ENCODE results near the gene PITPNM3. TPM values are rescaled to one million over a fixed set of nuclear protein-coding genes. Genes with fewer than 3 reads are reported as not detected.

The PITPNM3 gene
- total and polyA plus RNA-seq, 2 of the 8 experiments (the other 6 are each of a cell fraction or from before 2014, with no cell fraction given), result 1.7 to 3.1 TPM

DNA sequence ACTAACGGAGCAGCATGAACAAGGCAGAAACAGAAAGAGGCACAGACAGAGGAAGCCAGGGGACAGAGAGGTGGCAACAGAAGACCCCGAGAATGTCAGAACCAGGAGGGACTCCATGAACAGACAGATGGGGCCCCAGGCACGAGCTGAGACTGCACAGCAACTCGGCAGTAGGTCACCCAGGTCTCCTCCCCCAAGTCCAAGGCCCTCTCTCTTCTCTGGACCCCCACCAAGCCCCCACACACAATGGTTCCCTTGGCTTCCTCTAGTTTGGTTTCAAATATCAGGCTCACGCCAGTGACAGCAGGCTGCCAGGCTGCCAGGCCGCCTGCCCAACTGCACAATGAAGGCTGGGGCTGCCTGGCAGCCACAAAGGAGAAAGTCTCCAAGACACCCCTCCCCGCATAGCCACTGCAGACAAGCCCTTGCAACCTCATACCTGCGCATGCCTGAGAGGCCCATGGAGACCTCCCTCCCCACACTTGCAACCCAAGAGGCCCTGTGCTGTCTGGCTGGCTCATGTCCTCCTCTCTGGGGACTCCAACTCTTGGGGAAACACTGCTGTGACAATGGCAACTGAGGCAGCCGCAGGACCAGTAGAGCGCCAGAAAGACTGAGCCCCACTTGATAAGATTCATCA is 57.3 kb downstream of the PITPNM3 start:
- no peaks in the 10 kb centered on the region for H3K27me3 ChIP-seq (replicated peaks in 1 of 4; ENCODE audit: control insufficient read depth in 3 of 4, extremely low read depth in 1 of 4, insufficient read depth in 3 of 4, low read length in 3 of 4)
- peaks cover 9 to 28% (median 15%) of the 10 kb centered on the region in 4 experiments for H3K4me1 ChIP-seq (replicated peaks in 1 of 4; ENCODE audit: control insufficient read depth in 3 of 4, insufficient read depth in 4 of 4, low read length in 3 of 4)
- H3K23ac ChIP-seq (ENCODE audit: insufficient read length), result no peak overlapping the region
- H3K4me2 ChIP-seq (ENCODE audit: insufficient read depth in 1 of 2, low read depth in 2 of 2, low read length in 2 of 2), result no peak overlapping the region
- no peak overlapping the region for H3K56ac ChIP-seq (replicated peaks; ENCODE audit: insufficient read length, low read depth, low read length)
- H4K8ac ChIP-seq (ENCODE audit: extremely low read depth, insufficient read depth, low read length), result no peak overlapping the region; the same call in 1 of the 2 replicates
- FAIRE-seq, result no peak
- ChIA-PET POLR2A (ENCODE audit: partially characterized antibody) (interaction anchor here (0.6 kb wide), 1 partner anchor 1532 kb away, joined by 3 read pairs; no protein-coding TSS in a partner anchor), CTCF (ENCODE audit: partially characterized antibody) (interaction anchor here (1.0 to 1.3 kb wide), 2 partner anchors 12 to 25 kb away, joined by 3 read pairs; no protein-coding TSS in a partner anchor)
- no peak overlapping the region for H2BK20ac ChIP-seq (ENCODE audit: low read length)
- H2AFZ ChIP-seq (ENCODE audit: low read length), result no peak overlapping the region
- no peaks in the 10 kb centered on the region for H3K79me2 ChIP-seq (ENCODE audit: control insufficient read depth in 1 of 2, insufficient read depth in 2 of 2, low read length in 2 of 2)
- no peak overlapping the region for H3K4ac ChIP-seq (replicated peaks; ENCODE audit: insufficient read length, low read depth, low read length)
- no peaks in the 10 kb centered on the region for H3K79me1 ChIP-seq (ENCODE audit: low read depth, low read length)
- no peak for DNase-seq (ENCODE audit: low read depth in 1 of 2, low spot score in 2 of 2)
- H2BK120ac ChIP-seq (replicated peaks; ENCODE audit: low read depth, low read length), result no peak overlapping the region
- 87% methylated on average over 10 of the region's 10 CpGs; no CpG with 5 or more reads in 1 of the 2 experiments for WGBS, 2 experiments (ENCODE audit: extremely low coverage in 1 of 2, insufficient coverage in 1 of 2, insufficient read length in 1 of 2, insufficient replicate concordance in 2 of 2, low coverage in 1 of 2, low lambda C conversion rate in 2 of 2, missing lambda C conversion rate in 1 of 2)
- no peak overlapping the region; the same call in 1 of the 2 replicates for H3K18ac ChIP-seq (ENCODE audit: extremely low read depth, low read length)
- no peaks in the 10 kb centered on the region; a peak in 1 of 4 replicates for H3K9me3 ChIP-seq (ENCODE audit: insufficient read depth in 2 of 2, low read depth in 1 of 2, low read length in 1 of 2)
- peaks cover 4% of the 10 kb centered on the region; the same call in 1 of the 2 replicates for H3K23me2 ChIP-seq (ENCODE audit: low read depth, low read length)
- no peak overlapping the region for H4K5ac ChIP-seq (ENCODE audit: insufficient read length, low read depth, low read length)
- no peak for TF ChIP-seq RNF2 (IDR thresholded peaks at IDR 0.05; ENCODE audit: borderline replicate concordance, low read depth, low read length, missing control alignments, poor library complexity, severe bottlenecking)
- no peak for TF ChIP-seq SIRT6 (IDR thresholded peaks at IDR 0.05; ENCODE audit: low read length)
- TF ChIP-seq KDM4A (IDR thresholded peaks at IDR 0.05; ENCODE audit: low read depth, low read length, severe bottlenecking), result no peak
- no peak for TF ChIP-seq BRCA1 (IDR thresholded peaks at IDR 0.05; ENCODE audit: low read depth, low read length)
- no peak for TF ChIP-seq POLR2AphosphoS5 (IDR thresholded peaks at IDR 0.05; ENCODE audit: low read depth, low read length)
- no peak for TF ChIP-seq TCF12 (IDR thresholded peaks at IDR 0.05; ENCODE audit: low read depth, low read length)
- no peak for TF ChIP-seq YY1 (IDR thresholded peaks at IDR 0.05; ENCODE audit: low read depth, low read length)
- no peak for TF ChIP-seq ASH2L (IDR thresholded peaks at IDR 0.05; ENCODE audit: low read length)
- no peak overlapping the region; the same call in 1 of the 2 replicates for H2AK5ac ChIP-seq (ENCODE audit: low read depth, low read length)
- no peak overlapping the region for H3K9ac ChIP-seq (replicated peaks in 1 of 4; ENCODE audit: extremely low read depth in 1 of 4, low read depth in 3 of 4, low read length in 3 of 4)
- H2BK12ac ChIP-seq (ENCODE audit: low read depth, low read length), result peak overlapping the region; percentile 81; the same call in 1 of the 2 replicates
- H3K36me3 ChIP-seq (ENCODE audit: control insufficient read depth in 2 of 4, insufficient read depth in 4 of 4, low read length in 3 of 4), result no peaks in the 10 kb centered on the region
- H3K14ac ChIP-seq (ENCODE audit: insufficient read length), result no peak overlapping the region
- H3K27ac ChIP-seq (ENCODE audit: low read depth, low read length), result no peak overlapping the region
- H3K4me3 ChIP-seq (ENCODE audit: extremely low read depth in 1 of 4, insufficient read depth in 2 of 4, low read depth in 3 of 4, low read length in 4 of 4), result no peak overlapping the region
- H2BK15ac ChIP-seq (ENCODE audit: low read length), result no peak overlapping the region
- H4K20me1 ChIP-seq (replicated peaks in 1 of 2; ENCODE audit: control insufficient read depth in 1 of 2, insufficient read depth in 2 of 2, low read length in 2 of 2), result no peaks in the 10 kb centered on the region
- no peak overlapping the region; the same call in 1 of the 2 replicates for H2BK5ac ChIP-seq (ENCODE audit: low read depth, low read length)
- H4K91ac ChIP-seq (replicated peaks; ENCODE audit: insufficient read length, low read length), result no peak overlapping the region
